SK-N-SH treated with all-trans-retinoic acid at 6 μM for 48 hours (cell line): ENCODE measurements around the gene CDC26.

ENCODE experiments used
- ISL1 ChIP-seq: fragments of 250-450 bp; sonication (Bioruptor Pico); IDR thresholded peaks from 2 replicates; pipeline ENCODE4 v2.1.2; 2022; ENCODE audit warnings: mild to moderate bottlenecking, moderate library complexity
- OSR1 ChIP-seq: fragments of 250-450 bp; sonication (Bioruptor Pico); IDR thresholded peaks from 2 replicates; pipeline ENCODE4 v1.8.0; 2022; ENCODE audit warnings: moderate library complexity, mild to moderate bottlenecking, inconsistent platforms
- PPARA ChIP-seq: fragments of 250-450 bp; sonication (Bioruptor Pico); IDR thresholded peaks from 2 replicates; pipeline ENCODE4 v1.5.0; 2020; ENCODE audit warnings: mild to moderate bottlenecking, borderline replicate concordance
- RARB ChIP-seq: fragments of 250-450 bp; sonication (Bioruptor Pico); IDR thresholded peaks from 2 replicates; pipeline ENCODE4 v1.8.0; 2021; ENCODE audit warnings: mild to moderate bottlenecking, moderate library complexity

- TF ChIP-seq PPARA (CRISPR knock-in tag) (no peak), OSR1 (CRISPR knock-in tag) (no peak), ISL1 (CRISPR knock-in tag) (no peak), RARB (no peak)
Measured at GRCh38 chr9:113298924-113299770, 23.8 kb upstream of the CDC26 start.
